Neural progenitor cell (in vitro differentiated cells): ENCODE results near the gene ECE2. TPM values are rescaled to one million over a fixed set of nuclear protein-coding genes. Genes with fewer than 3 reads are reported as not detected.

Experiments
- DNase-seq: peaks from one replicate; pipeline ENCODE4 v3.0.0-alpha.2; 2016; ENCODE audit warnings: low spot score
- H2AFZ ChIP-seq: fragments of 200-600 bp; sonication (generic); replicated peaks from 2 replicates; pipeline ENCODE4 v1.6.1; 2016; ENCODE audit warnings: antibody characterized with exemption
- H3F3A ChIP-seq: fragments of 200-600 bp; sonication (generic); 2 replicates; pipeline ENCODE4 v1.6.1; 2016; ENCODE audit warnings: antibody characterized with exemption, low read depth
- H3K27ac ChIP-seq: fragments of 200-600 bp; sonication (generic); 2 replicates; pipeline ENCODE4 v1.5.1; 2016; ENCODE audit warnings: mild to moderate bottlenecking
- H3K27me3 ChIP-seq: fragments of 200-600 bp; sonication (generic); 2 replicates; pipeline ENCODE4 v1.6.1; 2016; ENCODE audit warnings: mild to moderate bottlenecking, moderate library complexity
- H3K36me3 ChIP-seq: fragments of 200-600 bp; sonication (generic); 2 replicates; pipeline ENCODE4 v1.5.1; 2016
- H3K4me1 ChIP-seq: fragments of 200-600 bp; sonication (generic); 2 replicates; pipeline ENCODE4 v1.6.1; 2016; ENCODE audit warnings: mixed run types
- H3K4me2 ChIP-seq: fragments of 200-600 bp; sonication (generic); 2 replicates; pipeline ENCODE4 v1.6.1; 2016
- H3K4me3 ChIP-seq: fragments of 200-600 bp; sonication (generic); 2 replicates; pipeline ENCODE4 v1.5.1; 2016
- H3K79me2 ChIP-seq: fragments of 200-600 bp; sonication (generic); 2 replicates; pipeline ENCODE4 v1.6.1; 2016; ENCODE audit warnings: low read depth
- H3K9ac ChIP-seq: fragments of 200-600 bp; sonication (generic); 2 replicates; pipeline ENCODE4 v1.6.1; 2016
- H3K9me3 ChIP-seq: fragments of 200-600 bp; sonication (generic); 2 replicates; pipeline ENCODE4 v1.5.1; 2016; ENCODE audit warnings: low read depth
- H4K20me1 ChIP-seq: fragments of 200-600 bp; sonication (generic); 2 replicates; pipeline ENCODE4 v1.6.1; 2016; ENCODE audit warnings: low read depth
- H3K27ac Mint-ChIP-seq: 3 replicates; pipeline ENCODE4 v1.8.0; 2021; ENCODE audit warnings: mixed read lengths
- H3K27me3 Mint-ChIP-seq: 2 replicates; pipeline ENCODE4 v1.8.0; 2022; ENCODE audit warnings: low read depth, mild to moderate bottlenecking, inconsistent platforms, moderate library complexity, mixed read lengths; ENCODE audit not compliant: insufficient read depth
- H3K36me3 Mint-ChIP-seq: 3 replicates; pipeline ENCODE4 v1.8.0; 2021; ENCODE audit warnings: mixed read lengths
- H3K4me1 Mint-ChIP-seq: 3 replicates; pipeline ENCODE4 v1.8.0; 2021; ENCODE audit warnings: mixed read lengths
- H3K4me3 Mint-ChIP-seq: 3 replicates; pipeline ENCODE4 v1.8.0; 2021; ENCODE audit warnings: mild to moderate bottlenecking, moderate library complexity, mixed read lengths
- H3K9me3 Mint-ChIP-seq: 3 replicates; pipeline ENCODE4 v1.8.0; 2020; ENCODE audit warnings: mixed read lengths
- CTCF ChIP-seq: fragments of 200-600 bp; sonication (generic); IDR thresholded peaks from 2 replicates; pipeline ENCODE4 v1.5.1; 2017; ENCODE audit warnings: antibody characterized with exemption, mild to moderate bottlenecking
- EZH2 ChIP-seq: fragments of 200-600 bp; sonication (generic); IDR thresholded peaks from 2 replicates; pipeline ENCODE4 v1.6.1; 2017; ENCODE audit warnings: antibody characterized with exemption, mild to moderate bottlenecking, moderate library complexity
- EZH2phosphoT487 ChIP-seq: fragments of 200-600 bp; sonication (generic); IDR thresholded peaks from 2 replicates; pipeline ENCODE4 v1.6.1; 2017; ENCODE audit warnings: antibody characterized with exemption
- total RNA-seq: library from RNA; depleted of rRNA; stranded (reverse); fragments of >200 nt; gene quantifications from 2 replicates; pipeline ENCODE4 v1.2.3, GENCODE V29; 2015; ENCODE audit warnings: low replicate concordance

The ECE2 gene
- 0.15 TPM in 1 of 2 replicates, not detected in the other for total RNA-seq

DNA sequence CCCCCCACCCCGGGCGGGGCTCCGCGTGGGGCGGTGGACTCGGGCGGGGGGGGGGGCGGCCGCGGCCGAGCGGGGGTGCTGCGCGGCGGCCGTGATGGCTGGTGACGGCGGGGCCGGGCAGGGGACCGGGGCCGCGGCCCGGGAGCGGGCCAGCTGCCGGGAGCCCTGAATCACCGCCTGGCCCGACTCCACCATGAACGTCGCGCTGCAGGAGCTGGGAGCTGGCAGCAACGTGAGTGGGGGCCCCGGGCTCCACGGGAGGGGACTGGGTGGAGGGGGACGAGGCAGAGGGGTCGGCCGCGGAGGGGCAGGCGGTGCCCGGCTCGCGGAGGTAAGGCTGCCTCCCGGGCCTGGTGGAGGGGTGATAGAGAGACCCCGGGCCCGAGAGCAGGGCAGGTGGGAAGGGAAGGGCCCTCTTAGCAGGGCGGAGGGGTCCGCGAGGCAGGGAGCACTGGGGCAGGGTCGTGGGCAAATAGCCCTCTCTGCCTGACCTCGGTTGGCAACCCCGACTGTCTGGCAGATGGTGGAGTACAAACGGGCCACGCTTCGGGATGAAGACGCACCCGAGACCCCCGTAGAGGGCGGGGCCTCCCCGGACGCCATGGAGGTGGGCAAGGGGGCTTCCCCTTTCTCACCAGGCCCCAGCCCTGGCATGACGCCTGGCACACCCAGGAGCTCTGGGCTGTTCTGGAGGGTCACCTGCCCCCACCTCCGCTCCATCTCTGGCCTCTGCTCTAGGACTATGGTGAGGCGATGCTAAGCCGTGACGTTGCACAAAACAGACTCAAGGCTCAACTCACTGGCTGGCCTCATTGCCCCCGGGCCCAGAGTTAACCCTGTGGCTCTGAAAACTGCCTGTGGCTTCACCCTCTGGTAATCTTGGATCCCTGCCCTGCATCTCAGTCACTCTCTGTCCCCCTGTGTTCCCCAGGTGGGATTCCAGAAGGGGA is at the start of gene ECE2:
Gene ECE2 (plus strand): TSS at position 62 of the 950 bp plus-strand sequence. CDS start 132 bp downstream, at position 194.
- H3K4me1 Mint-ChIP-seq = peaks cover 9% of the 10 kb centered on the region

DNA sequence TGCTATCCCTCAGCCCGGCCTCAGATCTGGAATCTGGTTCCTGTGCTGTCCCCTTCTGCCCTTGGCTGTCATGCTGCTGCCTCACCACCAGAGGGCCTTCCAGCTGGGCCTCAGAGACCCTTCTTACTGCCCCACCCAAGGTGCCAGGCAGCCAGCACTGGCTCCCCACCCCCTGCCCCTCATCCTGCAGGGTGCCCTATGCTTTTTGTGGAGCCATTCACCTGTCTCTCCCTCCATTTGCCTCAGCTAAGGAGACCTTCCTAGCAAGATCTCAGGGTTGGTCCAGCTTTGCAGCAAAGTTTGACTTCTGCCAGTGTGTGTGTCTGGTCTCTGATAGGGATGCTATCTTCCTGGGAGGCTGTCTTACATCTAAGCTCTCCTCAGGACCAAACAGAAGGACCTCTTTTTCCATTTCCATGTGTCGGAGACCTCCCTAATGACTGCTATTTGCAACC is 48.3 kb upstream of the ECE2 start:
- Histone ChIP-seq H3K9me3 (no peaks in the 10 kb centered on the region), H3K4me3 (no peak overlapping the region), H2AFZ (no peak overlapping the region), H3K4me2 (no peak overlapping the region), H3K36me3 (no peaks in the 10 kb centered on the region), H3K4me1 (peaks cover 4% of the 10 kb centered on the region), H4K20me1 (peaks cover 41% of the 10 kb centered on the region), H3K9ac (no peak overlapping the region), H3F3A (peaks cover 18% of the 10 kb centered on the region), H3K79me2 (no peaks in the 10 kb centered on the region), H3K27me3 (peaks cover 78% of the 10 kb centered on the region), H3K27ac (no peak overlapping the region)
- H3K4me1 Mint-ChIP-seq = peaks cover 4% of the 10 kb centered on the region
- peaks cover under 1% of the 10 kb centered on the region for H3K9me3 Mint-ChIP-seq
- H3K4me3 Mint-ChIP-seq = no peak overlapping the region
- TF ChIP-seq CTCF (peak; percentile 84), EZH2 (no peak), EZH2phosphoT487 (no peak)
- DNase-seq = peak; percentile 62
- no peaks in the 10 kb centered on the region for H3K36me3 Mint-ChIP-seq
- H3K27ac Mint-ChIP-seq = no peak overlapping the region
- H3K27me3 Mint-ChIP-seq = peaks cover 50% of the 10 kb centered on the region

More for the DNA sequence above, at the start of gene ECE2:
- Histone ChIP-seq H4K20me1 (no peaks in the 10 kb centered on the region), H3K27ac (no peak within 1 kb of the TSS), H3K9ac (no peak within 1 kb of the TSS), H3K36me3 (no peaks in the 10 kb centered on the region), H3K79me2 (no peaks in the 10 kb centered on the region), H3K4me2 (peak within 1 kb of the TSS; percentile 66), H2AFZ (peak within 1 kb of the TSS; percentile 76), H3K4me1 (no peaks in the 10 kb centered on the region), H3K9me3 (no peaks in the 10 kb centered on the region), H3F3A (no peaks in the 10 kb centered on the region), H3K27me3 (peaks cover 54% of the 10 kb centered on the region), H3K4me3 (peak within 1 kb of the TSS; percentile 22)
- no peak within 1 kb of the TSS for H3K27ac Mint-ChIP-seq
- peak; percentile 37 for TF ChIP-seq EZH2
- TF ChIP-seq EZH2phosphoT487 = no peak
- peaks cover 34% of the 10 kb centered on the region for H3K27me3 Mint-ChIP-seq
- DNase-seq = no peak
- H3K4me3 Mint-ChIP-seq = no peak within 1 kb of the TSS
- H3K9me3 Mint-ChIP-seq = no peaks in the 10 kb centered on the region
- no peaks in the 10 kb centered on the region for H3K36me3 Mint-ChIP-seq

GRCh38 chr3:184228376-184229137 is 47.3 kb upstream of the ECE2 start:
- no peaks in the 10 kb centered on the region for H3K36me3 Mint-ChIP-seq
- DNase-seq = peak; percentile 14
- TF ChIP-seq EZH2 = no peak
- TF ChIP-seq EZH2phosphoT487 = no peak
- TF ChIP-seq CTCF = no peak

More at GRCh38 chr3:184228376-184229137, 47.3 kb upstream of the ECE2 start:
- H3K4me1 ChIP-seq = peaks cover 4% of the 10 kb centered on the region
- H3K27me3 ChIP-seq = peaks cover 88% of the 10 kb centered on the region
- no peak overlapping the region for H2AFZ ChIP-seq
- peaks cover 18% of the 10 kb centered on the region for H3F3A ChIP-seq
- H3K36me3 ChIP-seq = no peaks in the 10 kb centered on the region
- peaks cover 2% of the 10 kb centered on the region for H3K9me3 Mint-ChIP-seq
- H3K27ac ChIP-seq = no peak overlapping the region
- peaks cover 4% of the 10 kb centered on the region for H3K4me1 Mint-ChIP-seq
- peak overlapping the region; percentile 90 for H3K4me2 ChIP-seq
- H3K27ac Mint-ChIP-seq = no peak overlapping the region
- H3K79me2 ChIP-seq = no peaks in the 10 kb centered on the region
- peak overlapping the region; percentile 55 for H3K4me3 ChIP-seq
- no peaks in the 10 kb centered on the region for H3K9me3 ChIP-seq
- H3K9ac ChIP-seq = no peak overlapping the region
- peaks cover 54% of the 10 kb centered on the region for H3K27me3 Mint-ChIP-seq
- peaks cover 42% of the 10 kb centered on the region for H4K20me1 ChIP-seq
- H3K4me3 Mint-ChIP-seq = peak overlapping the region; percentile 74
